HEK293 (cell line): Measurements from ENCODE around the gene EIF4E1B.

Experiments
- ZNF202 ChIP-seq: fragments of 450-650 bp; formaldehyde crosslinking; IDR thresholded peaks from 2 replicates; pipeline ENCODE4 v1.5.1; 2016; ENCODE audit warnings: missing biosample characterization, missing genetic modification characterization, borderline replicate concordance
- ZNF274 ChIP-seq, 2 experiments: fragments of 200-500 bp in 1 of 2; fragments of 450-650 bp in 1 of 2; sonication (Bioruptor generic) in 1 of 2; formaldehyde crosslinking in 1 of 2; IDR thresholded peaks; 2 replicates each; pipeline versions ENCODE4 v1.5.1 to v1.6.1; 2014 to 2016; ENCODE audit warnings: borderline replicate concordance in 1 of 2, inconsistent platforms in 1 of 2, low read length in 1 of 2, missing biosample characterization in 1 of 2, missing genetic modification characterization in 1 of 2
- ZNF473 ChIP-seq: fragments of 450-650 bp; formaldehyde crosslinking; IDR thresholded peaks from 2 replicates; pipeline ENCODE4 v1.5.1; 2017; ENCODE audit warnings: missing biosample characterization, missing genetic modification characterization
- ZNF514 ChIP-seq: fragments of 450-650 bp; formaldehyde crosslinking; IDR thresholded peaks from 2 replicates; pipeline ENCODE4 v1.5.1; 2016; ENCODE audit warnings: missing biosample characterization, missing genetic modification characterization
- ZNF621 ChIP-seq: fragments of 450-650 bp; formaldehyde crosslinking; IDR thresholded peaks from 2 replicates; pipeline ENCODE4 v1.5.1; 2017; ENCODE audit warnings: missing biosample characterization, missing genetic modification characterization
- TF ChIP-seq, protein P1 (sequence below): fragments of 450-650 bp; formaldehyde crosslinking; conservative IDR thresholded peaks from 2 replicates; pipeline ENCODE4 v1.5.1; 2016; ENCODE audit warnings: low read depth, missing biosample characterization, missing genetic modification characterization
- TF ChIP-seq, protein P2 (sequence below): fragments of 450-650 bp; formaldehyde crosslinking; IDR thresholded peaks from 2 replicates; pipeline ENCODE4 v1.5.1; 2016; ENCODE audit warnings: missing biosample characterization, missing genetic modification characterization
- TF ChIP-seq, protein P3 (sequence below): fragments of 450-650 bp; formaldehyde crosslinking; IDR thresholded peaks from 2 replicates; pipeline ENCODE4 v1.5.1; 2016; ENCODE audit warnings: missing biosample characterization, missing genetic modification characterization, low read depth
- TF ChIP-seq, protein P4 (sequence below): fragments of 450-650 bp; formaldehyde crosslinking; IDR thresholded peaks from 2 replicates; pipeline ENCODE4 v1.5.1; 2016; ENCODE audit warnings: missing biosample characterization, missing genetic modification characterization
- TF ChIP-seq, protein P5 (sequence below): fragments of 450-650 bp; IDR thresholded peaks from 2 replicates; pipeline ENCODE4 v1.5.1; 2018; ENCODE audit warnings: missing biosample characterization, missing genetic modification characterization

DNA sequence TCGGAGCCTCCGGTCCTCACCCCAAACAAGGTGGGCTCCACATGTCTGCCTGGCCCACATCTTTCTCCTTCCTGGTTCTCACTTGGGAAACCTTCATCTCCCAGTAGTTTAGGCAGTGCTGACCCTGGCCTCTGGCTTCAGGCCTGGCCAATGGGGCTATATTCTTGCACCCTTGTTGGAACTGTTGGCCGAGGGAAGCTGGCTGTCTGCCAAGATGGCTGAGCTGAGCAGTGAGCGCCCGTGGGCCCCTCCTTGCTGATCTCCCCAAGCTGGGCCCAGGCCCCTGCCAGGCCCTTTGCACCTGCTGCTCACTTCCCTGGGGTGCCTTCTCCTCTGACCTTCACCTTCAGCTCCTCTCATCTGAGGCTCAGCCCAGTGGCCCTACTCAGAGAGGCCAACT lies 48.1 kb downstream of the EIF4E1B start:
- TF ChIP-seq, protein P1, sequence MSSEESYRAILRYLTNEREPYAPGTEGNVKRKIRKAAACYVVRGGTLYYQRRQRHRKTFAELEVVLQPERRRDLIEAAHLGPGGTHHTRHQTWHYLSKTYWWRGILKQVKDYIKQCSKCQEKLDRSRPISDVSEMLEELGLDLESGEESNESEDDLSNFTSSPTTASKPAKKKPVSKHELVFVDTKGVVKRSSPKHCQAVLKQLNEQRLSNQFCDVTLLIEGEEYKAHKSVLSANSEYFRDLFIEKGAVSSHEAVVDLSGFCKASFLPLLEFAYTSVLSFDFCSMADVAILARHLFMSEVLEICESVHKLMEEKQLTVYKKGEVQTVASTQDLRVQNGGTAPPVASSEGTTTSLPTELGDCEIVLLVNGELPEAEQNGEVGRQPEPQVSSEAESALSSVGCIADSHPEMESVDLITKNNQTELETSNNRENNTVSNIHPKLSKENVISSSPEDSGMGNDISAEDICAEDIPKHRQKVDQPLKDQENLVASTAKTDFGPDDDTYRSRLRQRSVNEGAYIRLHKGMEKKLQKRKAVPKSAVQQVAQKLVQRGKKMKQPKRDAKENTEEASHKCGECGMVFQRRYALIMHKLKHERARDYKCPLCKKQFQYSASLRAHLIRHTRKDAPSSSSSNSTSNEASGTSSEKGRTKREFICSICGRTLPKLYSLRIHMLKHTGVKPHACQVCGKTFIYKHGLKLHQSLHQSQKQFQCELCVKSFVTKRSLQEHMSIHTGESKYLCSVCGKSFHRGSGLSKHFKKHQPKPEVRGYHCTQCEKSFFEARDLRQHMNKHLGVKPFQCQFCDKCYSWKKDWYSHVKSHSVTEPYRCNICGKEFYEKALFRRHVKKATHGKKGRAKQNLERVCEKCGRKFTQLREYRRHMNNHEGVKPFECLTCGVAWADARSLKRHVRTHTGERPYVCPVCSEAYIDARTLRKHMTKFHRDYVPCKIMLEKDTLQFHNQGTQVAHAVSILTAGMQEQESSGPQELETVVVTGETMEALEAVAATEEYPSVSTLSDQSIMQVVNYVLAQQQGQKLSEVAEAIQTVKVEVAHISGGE (tag by site-specific recombination), result no peak
- TF ChIP-seq, protein P2, sequence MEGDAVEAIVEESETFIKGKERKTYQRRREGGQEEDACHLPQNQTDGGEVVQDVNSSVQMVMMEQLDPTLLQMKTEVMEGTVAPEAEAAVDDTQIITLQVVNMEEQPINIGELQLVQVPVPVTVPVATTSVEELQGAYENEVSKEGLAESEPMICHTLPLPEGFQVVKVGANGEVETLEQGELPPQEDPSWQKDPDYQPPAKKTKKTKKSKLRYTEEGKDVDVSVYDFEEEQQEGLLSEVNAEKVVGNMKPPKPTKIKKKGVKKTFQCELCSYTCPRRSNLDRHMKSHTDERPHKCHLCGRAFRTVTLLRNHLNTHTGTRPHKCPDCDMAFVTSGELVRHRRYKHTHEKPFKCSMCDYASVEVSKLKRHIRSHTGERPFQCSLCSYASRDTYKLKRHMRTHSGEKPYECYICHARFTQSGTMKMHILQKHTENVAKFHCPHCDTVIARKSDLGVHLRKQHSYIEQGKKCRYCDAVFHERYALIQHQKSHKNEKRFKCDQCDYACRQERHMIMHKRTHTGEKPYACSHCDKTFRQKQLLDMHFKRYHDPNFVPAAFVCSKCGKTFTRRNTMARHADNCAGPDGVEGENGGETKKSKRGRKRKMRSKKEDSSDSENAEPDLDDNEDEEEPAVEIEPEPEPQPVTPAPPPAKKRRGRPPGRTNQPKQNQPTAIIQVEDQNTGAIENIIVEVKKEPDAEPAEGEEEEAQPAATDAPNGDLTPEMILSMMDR (tag by site-specific recombination), result no peak
- TF ChIP-seq ZNF202 (tag by site-specific recombination), result no peak
- TF ChIP-seq, protein P3, sequence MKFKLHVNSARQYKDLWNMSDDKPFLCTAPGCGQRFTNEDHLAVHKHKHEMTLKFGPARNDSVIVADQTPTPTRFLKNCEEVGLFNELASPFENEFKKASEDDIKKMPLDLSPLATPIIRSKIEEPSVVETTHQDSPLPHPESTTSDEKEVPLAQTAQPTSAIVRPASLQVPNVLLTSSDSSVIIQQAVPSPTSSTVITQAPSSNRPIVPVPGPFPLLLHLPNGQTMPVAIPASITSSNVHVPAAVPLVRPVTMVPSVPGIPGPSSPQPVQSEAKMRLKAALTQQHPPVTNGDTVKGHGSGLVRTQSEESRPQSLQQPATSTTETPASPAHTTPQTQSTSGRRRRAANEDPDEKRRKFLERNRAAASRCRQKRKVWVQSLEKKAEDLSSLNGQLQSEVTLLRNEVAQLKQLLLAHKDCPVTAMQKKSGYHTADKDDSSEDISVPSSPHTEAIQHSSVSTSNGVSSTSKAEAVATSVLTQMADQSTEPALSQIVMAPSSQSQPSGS (tag by site-specific recombination), result no peak
- no peak for TF ChIP-seq ZNF473 (tag by site-specific recombination)
- no peak for TF ChIP-seq ZNF514 (tag by site-specific recombination)
- no peak for TF ChIP-seq ZNF621 (tag by site-specific recombination)
- TF ChIP-seq, protein P4, sequence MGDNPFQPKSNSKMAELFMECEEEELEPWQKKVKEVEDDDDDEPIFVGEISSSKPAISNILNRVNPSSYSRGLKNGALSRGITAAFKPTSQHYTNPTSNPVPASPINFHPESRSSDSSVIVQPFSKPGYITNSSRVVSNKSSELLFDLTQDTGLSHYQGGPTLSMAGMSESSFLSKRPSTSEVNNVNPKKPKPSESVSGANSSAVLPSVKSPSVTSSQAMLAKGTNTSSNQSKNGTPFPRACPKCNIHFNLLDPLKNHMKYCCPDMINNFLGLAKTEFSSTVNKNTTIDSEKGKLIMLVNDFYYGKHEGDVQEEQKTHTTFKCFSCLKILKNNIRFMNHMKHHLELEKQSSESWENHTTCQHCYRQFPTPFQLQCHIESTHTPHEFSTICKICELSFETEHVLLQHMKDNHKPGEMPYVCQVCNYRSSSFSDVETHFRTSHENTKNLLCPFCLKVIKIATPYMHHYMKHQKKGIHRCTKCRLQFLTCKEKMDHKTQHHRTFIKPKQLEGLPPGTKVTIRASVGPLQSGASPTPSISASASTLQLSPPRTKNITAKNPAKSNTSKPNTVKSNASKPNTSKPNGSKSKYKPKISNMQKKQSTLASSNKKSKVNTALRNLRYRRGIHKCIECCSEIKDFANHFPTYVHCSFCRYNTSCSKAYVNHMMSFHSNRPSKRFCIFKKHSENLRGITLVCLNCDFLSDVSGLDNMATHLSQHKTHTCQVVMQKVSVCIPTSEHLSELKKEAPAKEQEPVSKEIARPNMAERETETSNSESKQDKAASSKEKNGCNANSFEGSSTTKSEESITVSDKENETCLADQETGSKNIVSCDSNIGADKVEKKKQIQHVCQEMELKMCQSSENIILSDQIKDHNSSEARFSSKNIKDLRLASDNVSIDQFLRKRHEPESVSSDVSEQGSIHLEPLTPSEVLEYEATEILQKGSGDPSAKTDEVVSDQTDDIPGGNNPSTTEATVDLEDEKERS, result no peak
- no peak for TF ChIP-seq ZNF274 (IDR thresholded peaks at IDR 0.05; ENCODE audit: low read length)
- no peak for TF ChIP-seq ZNF274 (tag by site-specific recombination; IDR thresholded peaks at IDR 0.05; ENCODE audit: borderline replicate concordance)
- TF ChIP-seq, protein P5, sequence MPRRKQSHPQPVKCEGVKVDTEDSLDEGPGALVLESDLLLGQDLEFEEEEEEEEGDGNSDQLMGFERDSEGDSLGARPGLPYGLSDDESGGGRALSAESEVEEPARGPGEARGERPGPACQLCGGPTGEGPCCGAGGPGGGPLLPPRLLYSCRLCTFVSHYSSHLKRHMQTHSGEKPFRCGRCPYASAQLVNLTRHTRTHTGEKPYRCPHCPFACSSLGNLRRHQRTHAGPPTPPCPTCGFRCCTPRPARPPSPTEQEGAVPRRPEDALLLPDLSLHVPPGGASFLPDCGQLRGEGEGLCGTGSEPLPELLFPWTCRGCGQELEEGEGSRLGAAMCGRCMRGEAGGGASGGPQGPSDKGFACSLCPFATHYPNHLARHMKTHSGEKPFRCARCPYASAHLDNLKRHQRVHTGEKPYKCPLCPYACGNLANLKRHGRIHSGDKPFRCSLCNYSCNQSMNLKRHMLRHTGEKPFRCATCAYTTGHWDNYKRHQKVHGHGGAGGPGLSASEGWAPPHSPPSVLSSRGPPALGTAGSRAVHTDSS, result no peak
